CD14-positive monocyte (primary cell): ENCODE data around the gene SLC41A1. TPM values are rescaled to one million over a fixed set of nuclear protein-coding genes. Genes with fewer than 3 reads are reported as not detected.
A peak's percentile ranks its signal among the peaks of the same experiment; 100 is the strongest.

ENCODE experiments used
- DNase-seq, 3 donors: peaks; one replicate each; pipeline ENCODE4 v3.0.0-alpha.2; 2011 to 2022
- H2AFZ ChIP-seq: 2 replicates; pipeline ENCODE4 v1.6.0; 2012; ENCODE audit warnings: mild to moderate bottlenecking, low read depth, low read length, inconsistent platforms; ENCODE audit not compliant: insufficient read depth, poor library complexity, severe bottlenecking
- H3K27ac ChIP-seq, 2 donors: 1 replicate in 1 of 2; 2 replicates in 1 of 2; pipeline ENCODE4 v1.5.1; 2012 to 2013; ENCODE audit warnings: low read length in 2 of 2, control low read depth in 1 of 2, inconsistent platforms in 1 of 2, low read depth in 1 of 2, mild to moderate bottlenecking in 1 of 2
- H3K27me3 ChIP-seq, 2 donors: one replicate each; pipeline versions ENCODE4 v1.6.0 to v1.6.1; 2011 to 2013; ENCODE audit warnings: low read length in 2 of 2; ENCODE audit not compliant: control insufficient read depth in 2 of 2, insufficient read depth in 2 of 2
- H3K36me3 ChIP-seq, 2 donors: replicated peaks in 1 of 2; 1 replicate in 1 of 2; 2 replicates in 1 of 2; pipeline versions ENCODE4 v1.5.1 to v1.6.1; 2012 to 2013; ENCODE audit warnings: low read length in 2 of 2, control low read depth in 1 of 2, inconsistent platforms in 1 of 2, mild to moderate bottlenecking in 1 of 2; ENCODE audit not compliant: insufficient read depth in 2 of 2, control insufficient read depth in 1 of 2
- H3K4me1 ChIP-seq, 2 donors: 1 replicate in 1 of 2; 2 replicates in 1 of 2; pipeline versions ENCODE4 v1.5.1 to v1.6.1; 2012 to 2013; ENCODE audit warnings: low read length in 2 of 2, control low read depth in 1 of 2, inconsistent platforms in 1 of 2, mild to moderate bottlenecking in 1 of 2, moderate library complexity in 1 of 2; ENCODE audit not compliant: insufficient read depth in 2 of 2, control insufficient read depth in 1 of 2
- H3K4me2 ChIP-seq: replicated peaks from 2 replicates; pipeline ENCODE3; 2012; ENCODE audit warnings: low read length, moderate library complexity, mild to moderate bottlenecking; ENCODE audit not compliant: poor library complexity, severe bottlenecking; ENCODE audit errors: extremely low read depth
- H3K4me3 ChIP-seq, 3 experiments: fragments of 200-600 bp in 1 of 3; sonication (generic) in 1 of 3; replicated peaks in 1 of 3; 1 replicate in 2 of 3; 2 replicates in 1 of 3; pipeline ENCODE4 v1.5.1; 2011 to 2013; ENCODE audit warnings: low read length in 3 of 3, mild to moderate bottlenecking in 3 of 3, control low read depth in 2 of 3, low read depth in 2 of 3, inconsistent platforms in 1 of 3, moderate library complexity in 1 of 3
- H3K79me2 ChIP-seq: 2 replicates; pipeline ENCODE4 v1.6.0; 2012; ENCODE audit warnings: mild to moderate bottlenecking, control low read depth, inconsistent platforms, low read length, moderate library complexity; ENCODE audit not compliant: insufficient read depth
- H3K9ac ChIP-seq: 2 replicates; pipeline ENCODE4 v1.6.0; 2017; ENCODE audit warnings: low read length, mild to moderate bottlenecking; ENCODE audit not compliant: insufficient read depth, poor library complexity, severe bottlenecking
- H3K9me3 ChIP-seq, 2 donors: replicated peaks in 1 of 2; 1 replicate in 1 of 2; 2 replicates in 1 of 2; pipeline versions ENCODE4 v1.5.1 to v1.6.1; 2012 to 2013; ENCODE audit warnings: low read length in 2 of 2, control low read depth in 1 of 2; ENCODE audit not compliant: control insufficient read depth in 1 of 2, insufficient read depth in 1 of 2
- H4K20me1 ChIP-seq: 2 replicates; pipeline ENCODE4 v1.6.0; 2012; ENCODE audit warnings: mild to moderate bottlenecking, low read length, control low read depth, moderate library complexity; ENCODE audit not compliant: insufficient read depth
- H3K27ac Mint-ChIP-seq, 7 donors: one replicate each; pipeline ENCODE4 v1.8.0; 2020; ENCODE audit warnings: mild to moderate bottlenecking in 7 of 7, mixed read lengths in 7 of 7, moderate library complexity in 6 of 7, inconsistent platforms in 2 of 7
- H3K27me3 Mint-ChIP-seq, 3 donors: one replicate each; pipeline ENCODE4 v1.8.0; 2021 to 2022; ENCODE audit warnings: low read depth in 3 of 3, mild to moderate bottlenecking in 3 of 3, mixed read lengths in 3 of 3, moderate library complexity in 3 of 3, inconsistent platforms in 1 of 3
- H3K36me3 Mint-ChIP-seq, 2 donors: one replicate each; pipeline ENCODE4 v1.8.0; 2020; ENCODE audit warnings: mixed read lengths in 2 of 2, inconsistent platforms in 1 of 2, mild to moderate bottlenecking in 1 of 2
- H3K4me1 Mint-ChIP-seq: one replicate; pipeline ENCODE4 v1.8.0; 2020; ENCODE audit warnings: mild to moderate bottlenecking, mixed read lengths
- H3K4me3 Mint-ChIP-seq, 2 donors: one replicate each; pipeline ENCODE4 v1.8.0; 2020; ENCODE audit warnings: mild to moderate bottlenecking in 2 of 2, mixed read lengths in 2 of 2, moderate library complexity in 1 of 2
- H3K9me3 Mint-ChIP-seq, 7 donors: one replicate each; pipeline ENCODE4 v1.8.0; 2020 to 2022; ENCODE audit warnings: mixed read lengths in 7 of 7, mild to moderate bottlenecking in 6 of 7, moderate library complexity in 6 of 7, inconsistent platforms in 2 of 7
- CTCF ChIP-seq: fragments of 200-600 bp; IDR thresholded peaks from one replicate; pipeline ENCODE4 v1.8.0; 2022; ENCODE audit warnings: antibody characterized with exemption, mild to moderate bottlenecking
- WGBS: methylation state at CpG from one replicate; pipeline ENCODE4 v1.1.5; 2013; ENCODE audit warnings: missing lambda C conversion rate; ENCODE audit not compliant: insufficient coverage; 5-methylcytosine and 5-hydroxymethylcytosine counted together
- intact Hi-C, 2 donors: fragments of 100-400 bp; cut with micrococcal nuclease; formaldehyde crosslinking; loops; one replicate each; pipeline versions ENCODE4 v1.15.0 to v1.15.1; 2023
- polyA plus RNA-seq, 3 donors: library from polyadenylated mRNA; depleted of rRNA in 1 of 3; unstranded in 2 of 3; stranded (reverse) in 1 of 3; fragments of 300-500 nt in 2 of 3; fragments of >200 nt in 1 of 3; fragmentation: Illumina TruSeq in 2 of 3; gene quantifications; 1 replicate in 2 of 3; 2 replicates in 1 of 3; pipeline ENCODE4 v1.2.3, GENCODE V29; 2012 to 2021

The SLC41A1 gene
- polyA plus RNA-seq, 3 donors, result 0.54 to 2.3 (median 1.1) TPM

- TF ChIP-seq CTCF, result no peak
- H3K4me3 ChIP-seq, result peak overlapping the region; percentile 87 to 94 (median 92)
Observed at GRCh38 chr1:205749234-205750137, 63.5 kb downstream of the SLC41A1 start.

GRCh38 chr1:205748403-205749233, 64.4 kb downstream of the SLC41A1 start:
- Histone ChIP-seq H3K4me3 (peak overlapping the region; percentile 87 to 94 (median 92)), H3K4me2 (peak overlapping the region; percentile 93), H3K9ac (peak overlapping the region; percentile 85), H4K20me1 (peaks cover 30% of the 10 kb centered on the region), H3K36me3 (no peaks in the 10 kb centered on the region), H3K27me3 (no peaks in the 10 kb centered on the region), H2AFZ (peak overlapping the region; percentile 78), H3K4me1 (peaks cover 14 to 27% of the 10 kb centered on the region in 2 donors), H3K27ac (peak overlapping the region; percentile 88 to 95), H3K79me2 (peaks cover 63% of the 10 kb centered on the region), H3K9me3 (no peaks in the 10 kb centered on the region)
- 0% methylated on average over 15 of the region's 25 CpGs for WGBS
- no peak for TF ChIP-seq CTCF
- Mint-ChIP-seq H3K36me3 (no peaks in the 10 kb centered on the region), H3K27me3 (peaks cover 0 to 2% (median 0%) of the 10 kb centered on the region in 3 donors), H3K4me3 (peak overlapping the region; percentile 94 to 95), H3K27ac (peak overlapping the region; percentile 94 to 98 (median 96)), H3K4me1 (peaks cover 25% of the 10 kb centered on the region), H3K9me3 (peaks cover 0 to 3% (median 0%) of the 10 kb centered on the region in 7 donors)
- intact Hi-C loops, result no loop called here
- DNase-seq, result peak; percentile 57 to 68 (median 60)

More at GRCh38 chr1:205749234-205750137, 63.5 kb downstream of the SLC41A1 start:
- Histone ChIP-seq H3K27ac (peak overlapping the region; percentile 88 to 95), H3K36me3 (no peaks in the 10 kb centered on the region), H3K4me1 (peaks cover 14 to 27% of the 10 kb centered on the region in 2 donors), H3K79me2 (peaks cover 54% of the 10 kb centered on the region), H2AFZ (peak overlapping the region; percentile 78), H4K20me1 (peaks cover 24% of the 10 kb centered on the region), H3K4me2 (peak overlapping the region; percentile 93), H3K27me3 (no peaks in the 10 kb centered on the region), H3K9ac (peak overlapping the region; percentile 85), H3K9me3 (no peaks in the 10 kb centered on the region)
- no peaks in the 10 kb centered on the region for H3K36me3 Mint-ChIP-seq
- peaks cover 0 to 2% (median 0%) of the 10 kb centered on the region in 3 donors for H3K27me3 Mint-ChIP-seq
- H3K4me1 Mint-ChIP-seq, result peaks cover 22% of the 10 kb centered on the region
- peak; percentile 63 to 86 (median 78) for DNase-seq
- intact Hi-C loops, result loop anchor here in 1 of 2 donors (5.0 kb wide), 1 partner anchor 627 kb away; the partner anchor contains the start of gene RBBP5
- peaks cover 0 to 3% (median 0%) of the 10 kb centered on the region in 7 donors for H3K9me3 Mint-ChIP-seq
- H3K27ac Mint-ChIP-seq, result peak overlapping the region; percentile 94 to 100 (median 97)
- peak overlapping the region; percentile 97 to 99 for H3K4me3 Mint-ChIP-seq
- WGBS, result under 1% methylated on average over 42 of the region's 81 CpGs
